ENCODE data around the gene SFXN2.

Gene SFXN2

GRCh38 chr10:102779680-102780526, 65.5 kb downstream of the SFXN2 start:
- peak; percentile 53 for DNase-seq

GRCh38 chr10:102780527-102780808, 66.0 kb downstream of the SFXN2 start:
- DNase-seq = no peak

- no peak for DNase-seq
These were observed 66.9 kb downstream of the SFXN2 start for GRCh38 chr10:102781090-102781920.

GRCh38 chr10:102781921-102782557, 67.6 kb downstream of the SFXN2 start:
- DNase-seq = no peak

- DNase-seq = peak; percentile 58
These were observed 68.5 kb downstream of the SFXN2 start for GRCh38 chr10:102782673-102783551.

GRCh38 chr10:102783568-102783967, 69.1 kb downstream of the SFXN2 start:
- DNase-seq = no peak

- no peak for DNase-seq
These were observed 71.4 kb downstream of the SFXN2 start for GRCh38 chr10:102785818-102786217.

- DNase-seq = no peak
These were observed 77.4 kb downstream of the SFXN2 start for GRCh38 chr10:102791754-102792395.
